Effector memory CD8-positive, alpha-beta T cell (primary cell): ENCODE measurements around the gene THOC6.

Experiments
- ATAC-seq: fragments of 150-1000 bp; cut with Tn5 transposase; replicated peaks from 2 replicates; pipeline ENCODE4 v1.10.0; 2021; ENCODE audit warnings: mild to moderate bottlenecking, moderate library complexity
- DNase-seq, 3 experiments: peaks; one replicate each; pipeline ENCODE4 v3.0.0; 2021
- H3K27ac Mint-ChIP-seq, 2 donors: one replicate each; pipeline ENCODE4 v1.8.0; 2022; ENCODE audit warnings: mild to moderate bottlenecking in 2 of 2, mixed read lengths in 2 of 2, moderate library complexity in 2 of 2
- H3K27me3 Mint-ChIP-seq, 2 donors: one replicate each; pipeline ENCODE4 v1.8.0; 2022; ENCODE audit warnings: mixed read lengths in 2 of 2
- H3K36me3 Mint-ChIP-seq: one replicate; pipeline ENCODE4 v1.8.0; 2022; ENCODE audit warnings: mild to moderate bottlenecking, moderate library complexity, mixed read lengths; ENCODE audit not compliant: insufficient read depth
- H3K4me1 Mint-ChIP-seq, 2 donors: one replicate each; pipeline ENCODE4 v1.8.0; 2022; ENCODE audit warnings: low read depth in 2 of 2, mixed read lengths in 2 of 2
- H3K4me3 Mint-ChIP-seq, 2 donors: one replicate each; pipeline ENCODE4 v1.8.0; 2022; ENCODE audit warnings: mild to moderate bottlenecking in 2 of 2, mixed read lengths in 2 of 2, moderate library complexity in 2 of 2
- H3K9me3 Mint-ChIP-seq, 2 donors: one replicate each; pipeline ENCODE4 v1.8.0; 2022; ENCODE audit warnings: mixed read lengths in 2 of 2

THOC6 gene

DNA sequence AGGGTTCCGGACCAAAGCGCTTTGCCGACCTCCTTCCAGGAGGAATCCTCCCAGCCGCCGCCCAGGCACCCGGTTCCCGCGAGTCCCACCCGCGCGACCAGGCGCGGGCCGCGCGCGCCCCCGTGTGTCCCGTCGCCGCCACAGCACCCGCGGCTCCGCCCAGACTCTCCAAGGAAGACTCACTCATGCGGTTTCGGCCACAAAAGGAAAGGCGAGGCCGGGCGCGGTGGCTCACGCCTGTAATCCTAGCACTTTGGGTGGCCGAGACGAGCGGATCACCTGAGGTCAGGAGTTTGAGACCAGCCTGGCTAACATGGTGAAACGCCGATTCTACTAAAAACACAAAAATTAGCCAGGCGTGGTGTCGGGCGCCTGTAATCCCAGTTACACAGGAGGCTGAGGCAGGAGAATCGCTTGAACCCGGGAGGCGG is 40.1 kb upstream of the THOC6 start:
- Mint-ChIP-seq H3K4me3 (peak overlapping the region; percentile 31 to 55), H3K4me1 (peaks cover 11 to 15% of the 10 kb centered on the region in 2 donors), H3K36me3 (peaks cover 4% of the 10 kb centered on the region), H3K9me3 (no peaks in the 10 kb centered on the region), H3K27ac (no peak overlapping the region), H3K27me3 (peaks cover 5 to 15% of the 10 kb centered on the region in 2 donors)
- ATAC-seq (peak; percentile 47), DNase-seq (peak; percentile 36 to 43 (median 41))

DNA sequence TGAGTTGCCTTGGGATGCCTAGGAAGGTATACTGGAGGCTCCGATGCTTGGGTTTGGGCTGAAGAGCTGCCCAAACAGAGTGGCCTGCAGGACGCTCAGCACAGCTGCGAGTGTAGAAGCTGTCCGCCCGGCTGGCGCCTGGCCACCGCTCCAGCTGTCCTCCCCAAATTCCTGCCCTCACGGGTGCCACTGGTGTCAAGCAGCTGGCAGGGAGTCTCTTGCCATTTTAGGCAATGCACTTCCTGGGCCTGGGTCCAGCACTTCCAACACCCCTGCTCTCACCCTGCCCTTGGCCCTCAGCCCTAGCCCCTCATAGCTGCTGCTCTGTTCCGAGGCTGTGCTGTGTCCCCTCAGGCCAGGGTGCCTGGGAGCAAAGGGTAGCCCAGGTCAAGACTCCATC is 38.4 kb upstream of the THOC6 start:
- no peaks in the 10 kb centered on the region for H3K9me3 Mint-ChIP-seq
- no peak overlapping the region for H3K4me3 Mint-ChIP-seq
- H3K4me1 Mint-ChIP-seq = peaks cover 11% of the 10 kb centered on the region in 2 donors
- ATAC-seq (no peak), DNase-seq (no peak)
- H3K36me3 Mint-ChIP-seq = peaks cover 4% of the 10 kb centered on the region
- peaks cover 5 to 33% of the 10 kb centered on the region in 2 donors for H3K27me3 Mint-ChIP-seq
- no peak overlapping the region for H3K27ac Mint-ChIP-seq

DNA sequence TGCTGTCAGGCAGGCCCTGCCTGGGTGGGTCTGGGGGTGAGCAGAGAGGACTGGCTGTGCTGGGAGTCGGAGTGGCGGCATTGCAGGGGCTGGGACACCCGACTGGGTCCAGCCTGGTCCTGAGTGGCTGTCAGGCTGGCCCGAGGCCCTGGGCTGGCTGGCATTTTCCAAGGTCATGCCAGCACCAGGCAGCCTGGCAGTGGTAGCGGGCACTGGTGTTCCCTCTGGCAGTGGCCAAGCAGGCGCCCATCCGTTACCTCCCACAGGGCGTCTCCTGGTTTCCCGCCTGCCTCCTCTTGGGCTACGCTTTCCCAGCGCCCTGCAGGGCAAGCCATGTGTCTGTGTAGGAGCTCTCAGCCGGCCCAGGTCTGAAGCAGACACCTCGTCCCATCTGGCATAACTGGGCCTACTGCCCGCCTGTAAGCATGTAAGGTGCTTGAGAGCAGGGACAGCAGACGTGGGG is 37.9 kb upstream of the THOC6 start:
- no peak for DNase-seq
- ATAC-seq = no peak
- no peak overlapping the region for H3K4me3 Mint-ChIP-seq
- peaks cover 10 to 11% of the 10 kb centered on the region in 2 donors for H3K4me1 Mint-ChIP-seq
- H3K9me3 Mint-ChIP-seq = no peaks in the 10 kb centered on the region
- H3K27me3 Mint-ChIP-seq = peaks cover 5 to 37% of the 10 kb centered on the region in 2 donors
- peaks cover 4% of the 10 kb centered on the region for H3K36me3 Mint-ChIP-seq
- no peak overlapping the region for H3K27ac Mint-ChIP-seq

DNA sequence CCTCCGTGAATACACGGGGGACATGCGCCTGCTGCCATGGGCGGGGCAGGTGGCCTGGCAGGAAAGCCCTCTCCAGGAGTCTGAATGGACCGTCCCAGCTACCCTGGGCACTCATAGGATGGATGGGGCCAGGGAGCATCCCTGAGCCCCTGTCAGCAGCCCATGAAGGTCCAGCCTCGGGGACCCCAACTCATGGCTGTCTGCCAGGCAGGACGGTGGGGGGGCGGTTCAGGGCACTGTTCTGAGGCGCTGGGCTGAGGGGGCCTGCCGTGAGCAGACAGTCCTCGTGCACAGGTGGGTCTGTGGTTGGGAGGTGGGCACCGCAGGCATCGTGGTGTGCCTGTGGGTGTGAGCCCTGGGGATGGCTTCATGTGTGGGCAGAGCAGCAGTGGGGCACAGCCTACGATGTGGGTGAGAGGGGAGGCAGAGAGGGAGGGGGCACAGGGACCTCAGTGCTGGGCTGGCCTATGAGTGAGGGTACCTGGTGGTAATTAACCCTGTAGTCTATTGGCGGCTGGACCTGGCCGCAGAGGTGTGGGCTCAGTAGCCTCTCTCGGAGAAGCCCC is 37.1 kb upstream of the THOC6 start:
- peaks cover 5 to 37% of the 10 kb centered on the region in 2 donors for H3K27me3 Mint-ChIP-seq
- ATAC-seq (no peak), DNase-seq (no peak)
- no peak overlapping the region for H3K4me3 Mint-ChIP-seq
- no peaks in the 10 kb centered on the region for H3K9me3 Mint-ChIP-seq
- H3K27ac Mint-ChIP-seq = peak overlapping the region in 1 of 2 donors; percentile 38
- H3K36me3 Mint-ChIP-seq = no peaks in the 10 kb centered on the region
- H3K4me1 Mint-ChIP-seq = peaks cover 5 to 6% of the 10 kb centered on the region in 2 donors

DNA sequence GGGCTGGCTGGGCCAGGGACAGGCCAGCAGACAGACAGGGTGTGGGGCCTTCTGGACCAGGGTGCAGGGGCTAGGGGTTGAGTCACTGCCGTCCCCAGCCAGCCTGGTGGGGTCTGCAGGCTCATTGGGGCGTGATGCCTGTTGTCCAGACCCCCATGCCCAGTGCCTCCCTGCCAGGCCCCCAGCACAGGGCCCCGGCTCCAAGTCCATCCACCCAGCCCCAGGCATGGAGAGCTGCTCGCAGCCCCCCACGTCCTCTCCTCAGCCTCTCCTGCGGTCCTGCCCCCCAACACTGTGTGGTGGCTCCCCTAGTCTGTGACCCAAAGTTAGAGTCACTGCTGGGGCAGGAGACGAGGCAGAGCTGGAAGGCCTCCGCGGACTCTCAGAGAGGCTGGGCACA is 36.5 kb upstream of the THOC6 start:
- ATAC-seq = no peak
- Mint-ChIP-seq H3K27ac (no peak overlapping the region), H3K9me3 (no peaks in the 10 kb centered on the region), H3K27me3 (peaks cover 5 to 37% of the 10 kb centered on the region in 2 donors), H3K4me1 (peaks cover 4% of the 10 kb centered on the region in 2 donors), H3K36me3 (no peaks in the 10 kb centered on the region), H3K4me3 (no peak overlapping the region)
- DNase-seq = no peak

DNA sequence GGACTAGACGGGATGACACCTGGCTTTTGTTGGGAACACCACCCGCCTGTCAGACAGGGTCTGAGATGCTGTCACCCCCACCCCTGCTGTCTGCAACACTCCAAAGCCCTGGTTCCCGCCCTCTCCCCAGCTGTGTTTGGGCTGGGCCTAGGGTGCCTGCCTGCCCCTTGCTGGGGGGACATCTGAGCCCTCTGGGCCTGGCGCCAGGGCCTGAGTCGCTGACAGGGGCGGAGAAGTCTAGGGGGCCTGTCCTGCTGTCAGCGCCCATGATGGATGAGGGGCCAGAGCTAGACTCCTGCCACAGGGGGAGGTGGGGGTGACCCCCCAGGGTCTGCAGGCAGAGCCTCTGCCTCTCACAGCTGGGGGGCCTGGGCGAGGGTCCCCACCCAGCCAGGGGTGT is 36.0 kb upstream of the THOC6 start:
- H3K27me3 Mint-ChIP-seq = peaks cover 5 to 37% of the 10 kb centered on the region in 2 donors
- H3K27ac Mint-ChIP-seq = no peak overlapping the region
- no peak for DNase-seq
- H3K9me3 Mint-ChIP-seq = no peaks in the 10 kb centered on the region
- no peak for ATAC-seq
- H3K4me3 Mint-ChIP-seq = no peak overlapping the region
- peaks cover 4% of the 10 kb centered on the region in 2 donors for H3K4me1 Mint-ChIP-seq
- no peaks in the 10 kb centered on the region for H3K36me3 Mint-ChIP-seq

DNA sequence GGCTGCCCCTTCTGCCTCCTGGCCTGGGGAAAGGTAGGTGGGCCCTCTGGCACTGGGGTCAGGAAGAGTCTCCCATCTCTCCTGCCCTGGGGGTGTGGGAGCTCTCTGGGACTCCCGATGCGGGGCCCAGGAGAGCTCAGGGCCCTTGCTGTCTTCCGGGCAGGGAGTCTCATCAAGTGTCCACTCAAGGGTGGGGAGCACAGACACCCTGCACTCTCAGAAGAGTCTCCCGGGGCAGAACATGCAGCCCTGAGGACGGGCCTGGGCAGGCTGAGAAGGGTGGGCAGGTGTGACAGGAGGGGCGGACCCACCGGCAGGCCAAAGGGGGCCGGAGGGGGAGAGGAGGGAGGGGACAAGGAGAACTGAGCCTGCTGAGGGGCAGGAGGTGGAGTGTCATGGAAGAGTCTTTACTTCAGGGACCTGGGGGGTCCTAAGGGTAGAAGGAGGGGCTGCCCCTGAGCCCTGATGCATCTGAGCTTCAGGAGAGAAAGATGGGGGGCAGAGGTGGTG is 35.2 kb upstream of the THOC6 start:
- no peaks in the 10 kb centered on the region for H3K9me3 Mint-ChIP-seq
- H3K36me3 Mint-ChIP-seq = no peaks in the 10 kb centered on the region
- no peak for ATAC-seq
- peaks cover 3 to 4% of the 10 kb centered on the region in 2 donors for H3K4me1 Mint-ChIP-seq
- no peak overlapping the region for H3K27ac Mint-ChIP-seq
- peaks cover 5 to 37% of the 10 kb centered on the region in 2 donors for H3K27me3 Mint-ChIP-seq
- no peak overlapping the region for H3K4me3 Mint-ChIP-seq
- no peak for DNase-seq

DNA sequence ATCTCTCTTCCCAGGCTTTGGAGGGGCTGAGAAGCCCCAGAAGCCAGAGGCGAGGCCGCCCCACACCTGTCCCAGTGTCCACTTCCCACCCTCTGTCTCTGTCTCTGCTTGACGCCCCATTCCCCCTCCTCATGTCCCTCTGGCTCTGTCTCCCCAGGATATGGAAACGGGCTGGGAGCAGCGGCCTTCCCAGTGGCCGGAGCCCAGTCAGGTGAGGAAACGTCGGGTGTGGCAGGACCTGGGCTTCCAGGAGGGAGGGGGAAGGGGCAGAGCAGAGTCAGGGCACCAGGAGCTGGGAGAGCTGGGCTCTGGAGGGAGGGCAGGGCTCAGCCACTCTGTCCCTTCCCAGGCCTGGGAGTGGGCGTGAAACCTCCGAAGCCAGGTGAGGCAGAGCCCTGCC is 32.9 kb upstream of the THOC6 start:
- Mint-ChIP-seq H3K36me3 (no peaks in the 10 kb centered on the region), H3K4me3 (no peak overlapping the region), H3K27ac (no peak overlapping the region), H3K4me1 (no peaks in the 10 kb centered on the region), H3K9me3 (no peaks in the 10 kb centered on the region), H3K27me3 (peaks cover 5 to 37% of the 10 kb centered on the region in 2 donors)
- ATAC-seq (no peak), DNase-seq (no peak)

DNA sequence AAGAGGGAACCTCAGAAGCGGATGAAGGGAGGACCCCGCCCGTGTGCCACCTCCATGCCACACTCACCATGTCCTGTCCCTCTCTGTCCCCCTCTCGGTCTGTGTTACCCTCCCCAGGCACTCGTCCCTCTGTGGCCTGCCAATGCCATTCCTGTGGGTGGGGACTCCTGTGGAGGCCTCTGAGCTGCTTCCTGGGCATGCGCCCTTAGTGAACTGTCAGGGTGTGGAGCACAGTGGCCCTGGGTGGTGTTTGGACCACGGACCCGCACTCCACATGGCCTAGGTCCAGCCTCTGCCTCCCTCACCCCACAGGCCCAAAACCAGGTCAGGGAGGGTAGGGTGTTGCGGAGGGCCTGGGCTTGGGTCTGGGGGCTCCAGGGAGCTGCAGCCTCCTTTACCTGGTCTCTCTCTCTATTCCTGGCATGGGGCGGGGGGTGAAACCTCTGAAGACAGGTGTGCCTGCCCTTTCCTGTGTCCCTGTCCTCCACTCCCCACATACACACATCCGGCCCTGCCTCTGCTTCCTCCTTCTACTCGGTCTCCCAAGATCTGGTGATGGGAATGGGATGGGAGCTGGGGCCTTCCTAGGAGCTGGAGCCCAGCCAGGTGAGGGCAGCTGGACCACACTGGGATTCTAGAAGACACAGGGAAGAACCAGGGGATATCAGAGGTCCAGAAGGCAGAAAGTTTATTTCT is 32.1 kb upstream of the THOC6 start:
- Mint-ChIP-seq H3K27me3 (peaks cover 1 to 32% of the 10 kb centered on the region in 2 donors), H3K27ac (no peak overlapping the region), H3K4me1 (no peaks in the 10 kb centered on the region), H3K36me3 (no peaks in the 10 kb centered on the region), H3K9me3 (no peaks in the 10 kb centered on the region), H3K4me3 (no peak overlapping the region)
- ATAC-seq (no peak), DNase-seq (no peak)

DNA sequence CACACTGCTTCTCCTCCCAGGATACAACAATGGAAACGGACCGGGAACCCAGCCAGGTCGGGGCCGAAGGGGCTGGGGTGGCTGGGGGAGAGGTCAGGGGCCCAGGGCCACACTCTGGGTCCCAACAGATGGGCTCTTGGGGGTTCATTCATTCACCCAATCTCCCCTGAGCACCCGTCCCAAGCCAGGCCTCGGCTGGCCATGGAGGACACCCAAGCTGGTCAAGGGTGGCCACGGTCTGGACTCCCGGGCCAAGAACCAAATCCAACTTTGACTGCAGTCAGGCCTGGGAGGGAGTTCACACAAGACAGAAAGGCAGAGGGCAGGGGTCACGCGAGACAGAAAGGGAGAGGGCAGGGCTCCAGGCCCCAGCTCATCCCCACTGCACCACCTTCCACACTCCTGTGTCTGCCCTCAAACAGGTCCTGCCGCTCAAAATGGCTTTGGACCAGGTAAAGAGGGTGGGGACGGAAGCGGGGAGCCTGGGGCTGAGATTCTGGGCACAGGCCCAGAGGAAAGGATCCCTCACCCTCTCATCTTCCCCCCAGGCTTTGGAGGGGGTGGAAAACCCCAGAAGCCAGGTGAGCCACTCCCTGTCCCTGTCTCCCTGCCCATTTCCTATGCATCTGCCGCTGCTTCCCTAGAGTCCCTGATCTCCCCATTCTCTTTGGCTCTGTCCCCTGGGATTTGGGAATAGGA is 31.3 kb upstream of the THOC6 start:
- Mint-ChIP-seq H3K27ac (no peak overlapping the region), H3K36me3 (no peaks in the 10 kb centered on the region), H3K9me3 (no peaks in the 10 kb centered on the region), H3K4me1 (no peaks in the 10 kb centered on the region), H3K27me3 (peaks cover 0 to 29% of the 10 kb centered on the region in 2 donors), H3K4me3 (no peak overlapping the region)
- ATAC-seq (no peak), DNase-seq (no peak)

DNA sequence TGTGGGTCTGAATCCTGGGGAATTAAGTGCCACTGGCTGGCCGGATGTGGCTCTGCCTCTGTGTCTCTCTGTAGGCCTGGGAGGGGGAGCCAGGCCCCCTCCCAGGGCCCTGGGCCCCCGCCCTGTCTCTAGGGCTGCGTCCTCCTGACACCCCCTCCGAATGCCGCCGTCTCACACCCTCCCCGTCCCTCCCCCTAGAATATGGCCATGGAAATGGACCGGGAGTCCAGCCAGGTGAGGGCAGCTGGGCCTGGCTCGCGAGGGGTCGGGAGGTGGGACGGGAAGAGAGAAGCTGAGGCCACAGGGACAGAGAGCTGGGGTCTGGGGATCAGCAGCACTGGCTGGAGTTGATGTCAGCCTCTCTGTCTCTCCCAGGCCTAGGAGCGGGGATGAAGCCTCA is 27.5 kb upstream of the THOC6 start:
- Mint-ChIP-seq H3K4me3 (no peak overlapping the region), H3K4me1 (no peaks in the 10 kb centered on the region), H3K36me3 (peaks cover under 1% of the 10 kb centered on the region), H3K9me3 (no peaks in the 10 kb centered on the region), H3K27me3 (peaks cover 16 to 30% of the 10 kb centered on the region in 2 donors), H3K27ac (no peak overlapping the region)
- no peak for DNase-seq
- no peak for ATAC-seq

DNA sequence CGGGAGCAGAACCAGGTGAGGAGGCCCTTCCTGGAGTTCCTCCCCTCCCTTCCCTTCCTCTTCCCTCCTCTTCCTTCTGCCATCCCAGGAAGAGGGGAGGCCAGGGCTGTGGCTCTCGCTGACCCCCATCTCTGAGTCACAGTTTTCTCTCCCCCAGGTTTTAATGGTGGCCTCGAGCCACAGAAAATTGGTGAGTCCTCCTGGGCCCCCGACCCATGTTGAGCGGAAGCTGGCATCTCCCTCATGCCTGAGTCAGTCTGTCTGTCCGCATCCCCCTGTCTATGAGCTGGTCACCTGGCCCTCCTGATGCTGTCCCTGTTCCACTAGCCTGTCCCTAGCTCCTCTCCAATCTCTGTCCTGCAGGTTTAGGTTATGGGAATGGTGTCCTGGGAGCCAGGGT is 23.9 kb upstream of the THOC6 start:
- Mint-ChIP-seq H3K36me3 (peaks cover 11% of the 10 kb centered on the region), H3K27ac (no peak overlapping the region), H3K4me1 (peaks cover 0 to 6% of the 10 kb centered on the region in 2 donors), H3K27me3 (peaks cover 16 to 30% of the 10 kb centered on the region in 2 donors), H3K4me3 (no peak overlapping the region), H3K9me3 (no peaks in the 10 kb centered on the region)
- ATAC-seq (no peak), DNase-seq (no peak)

DNA sequence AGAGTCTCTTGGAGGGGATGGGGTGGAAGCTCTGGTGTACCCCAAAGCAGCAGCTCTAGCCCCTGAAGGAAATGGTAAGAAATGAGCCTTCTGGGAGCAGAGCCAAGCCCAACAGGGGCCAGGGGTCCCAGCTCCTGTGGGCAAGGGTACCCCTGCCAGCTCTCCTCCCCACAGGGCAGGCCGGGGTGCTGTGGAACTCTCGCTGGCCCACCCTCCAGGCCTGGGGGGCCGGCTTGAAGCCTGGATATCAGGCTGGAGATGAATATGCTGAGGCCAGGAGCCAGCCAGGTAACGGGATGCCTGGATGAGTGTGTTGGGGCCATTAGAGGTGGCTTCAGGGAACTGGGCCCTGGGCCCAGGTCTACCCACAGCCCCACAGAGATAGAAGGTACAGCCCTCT is 23.3 kb upstream of the THOC6 start:
- Mint-ChIP-seq H3K4me1 (peaks cover 0 to 7% of the 10 kb centered on the region in 2 donors), H3K27me3 (peaks cover 16 to 30% of the 10 kb centered on the region in 2 donors), H3K36me3 (peaks cover 11% of the 10 kb centered on the region), H3K4me3 (no peak overlapping the region), H3K27ac (no peak overlapping the region), H3K9me3 (no peaks in the 10 kb centered on the region)
- ATAC-seq (no peak), DNase-seq (no peak)
